HG02610 (cell line): ENCODE data around the gene HADHA.

Experiments used
- ATAC-seq: cut with Tn5 transposase; IDR thresholded peaks from one replicate; pipeline ENCODE4 v1.9.1; 2021; ENCODE audit warnings: mild to moderate bottlenecking, moderate library complexity; ENCODE audit not compliant: unreplicated experiment

HADHA gene

DNA sequence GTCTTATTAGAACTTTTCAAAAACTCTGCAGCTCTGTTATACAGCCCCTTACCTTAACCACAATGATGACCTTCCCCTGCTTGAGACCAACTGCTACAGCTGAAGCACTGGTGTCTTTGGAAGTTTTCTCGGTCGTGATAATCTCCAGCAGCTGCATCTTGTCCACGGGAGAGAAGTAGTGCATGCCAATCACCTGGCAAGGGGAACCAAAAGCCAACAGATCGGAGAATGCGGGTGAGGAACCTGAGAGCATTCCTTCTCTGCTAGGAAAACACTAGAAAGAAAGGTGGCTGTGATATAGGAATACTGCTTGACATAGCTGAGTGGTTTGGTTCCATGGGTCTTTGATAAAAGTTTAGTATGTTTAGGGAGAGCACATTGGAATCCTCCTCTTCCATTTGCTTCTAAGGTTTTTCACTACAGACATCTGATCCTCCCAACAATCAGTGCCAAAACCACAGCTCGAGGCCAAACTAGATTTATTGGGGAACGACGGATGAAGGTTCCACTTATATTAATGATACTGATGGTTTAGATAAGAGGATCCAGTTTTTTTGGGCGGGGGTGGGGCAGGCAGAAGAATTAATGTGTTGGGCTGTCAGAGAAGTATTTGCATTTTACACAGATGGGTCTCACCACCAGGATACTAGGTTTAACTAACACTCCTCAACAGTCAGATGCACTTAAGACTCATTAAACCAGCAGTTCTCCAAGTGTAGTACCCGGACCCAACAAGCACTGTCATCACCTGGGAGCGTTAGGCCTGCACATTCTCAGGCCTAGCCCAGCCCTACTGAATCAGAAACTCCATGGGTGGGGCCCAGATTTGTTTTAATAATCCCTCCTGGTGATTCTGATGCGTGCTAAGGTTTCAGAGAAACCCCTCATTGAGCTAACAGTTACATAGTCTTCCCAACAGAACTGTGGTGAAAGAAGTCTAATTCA lies 49.1 kb downstream of the HADHA start:
- no peak for ATAC-seq

DNA sequence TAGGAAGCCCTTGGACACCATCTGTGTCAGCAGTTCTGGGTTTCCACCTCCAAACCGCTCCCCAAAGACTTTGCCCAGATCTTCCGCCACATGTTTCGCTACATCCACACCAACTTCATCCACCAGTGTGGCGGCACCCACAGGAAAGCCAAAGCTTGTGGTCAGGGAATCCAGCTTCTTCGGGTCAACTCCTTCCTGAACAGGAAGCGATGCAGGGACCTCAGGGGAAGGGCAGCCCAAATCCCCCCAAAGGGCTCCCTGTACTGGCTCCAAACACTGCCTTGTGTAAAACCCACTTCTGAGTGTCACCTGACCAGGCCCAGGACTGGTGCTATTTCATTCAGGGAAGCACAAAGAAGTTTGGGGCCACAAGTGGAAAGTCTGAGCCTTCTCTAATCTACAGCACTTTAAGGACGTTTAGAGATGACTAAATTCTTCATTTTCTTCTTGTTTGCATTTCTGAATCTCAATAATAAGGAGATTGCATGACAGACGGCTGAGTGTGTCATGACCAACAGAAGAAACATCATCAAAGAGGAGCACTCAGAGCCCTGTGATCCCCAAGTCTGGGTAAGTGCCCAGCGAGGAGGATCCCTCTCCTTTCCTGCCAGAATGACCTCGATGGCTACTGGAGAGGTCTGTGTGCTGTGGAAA lies 50.7 kb downstream of the HADHA start:
- ATAC-seq = no peak

DNA sequence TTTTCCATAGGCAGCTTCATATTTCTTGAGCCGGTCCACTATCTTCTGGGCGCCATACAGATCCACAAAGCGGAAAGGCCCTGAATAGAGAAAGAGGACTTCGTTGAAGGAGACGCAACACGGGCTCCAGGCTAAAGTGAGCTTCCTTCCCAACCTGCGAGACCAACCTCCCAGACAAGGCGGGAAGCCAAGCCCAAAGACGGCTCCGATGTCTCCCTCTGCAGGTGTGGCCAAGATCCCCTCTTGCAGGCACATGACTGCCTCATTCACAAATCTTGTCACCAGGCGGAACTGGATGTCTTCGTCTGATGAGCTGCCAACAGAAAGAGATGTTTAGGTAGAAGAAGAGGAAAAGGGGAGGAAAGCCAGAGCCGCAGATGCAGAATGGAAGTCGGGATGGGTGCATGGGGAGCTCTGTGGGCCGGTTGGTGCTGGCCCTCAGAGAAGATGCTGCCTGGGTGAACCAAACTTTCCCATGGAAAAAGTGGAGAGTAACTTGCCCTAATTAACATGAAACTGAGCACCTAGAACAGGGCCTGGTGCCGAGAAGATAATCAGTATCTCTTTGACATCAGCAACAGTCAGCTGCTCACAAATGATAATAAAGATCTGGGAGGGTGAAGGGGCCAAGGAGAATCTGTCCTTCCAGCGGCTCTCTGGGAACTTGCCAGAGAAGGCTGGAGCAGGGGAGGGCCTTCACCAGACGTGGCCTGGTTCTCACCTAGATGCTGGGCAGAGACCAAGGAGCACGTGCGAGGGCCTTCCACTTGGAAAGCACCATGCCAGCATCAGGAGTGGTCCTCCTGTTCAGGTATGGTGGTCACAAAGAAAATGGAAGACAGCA lies 52.9 kb downstream of the HADHA start:
- no peak for ATAC-seq

DNA sequence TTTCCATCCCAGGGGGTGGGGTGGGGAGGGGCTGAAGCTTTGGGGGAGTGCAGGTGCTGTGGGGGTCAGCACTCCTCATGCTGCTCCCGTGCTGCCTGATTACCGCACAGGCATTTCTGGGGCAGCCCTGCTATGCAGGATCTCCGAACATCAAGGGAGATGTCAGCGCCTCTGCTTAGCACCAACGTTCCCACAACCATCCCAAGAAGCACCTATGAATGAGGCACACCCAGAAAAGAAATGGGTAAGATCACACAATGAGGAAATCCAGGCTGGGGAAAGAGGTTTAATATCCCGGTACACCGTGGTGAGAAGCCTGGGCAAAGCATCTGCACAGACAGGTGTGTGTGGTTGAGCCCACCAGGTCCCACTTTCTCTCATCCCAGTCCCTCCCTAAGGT lies 54.1 kb downstream of the HADHA start:
- ATAC-seq = no peak

DNA sequence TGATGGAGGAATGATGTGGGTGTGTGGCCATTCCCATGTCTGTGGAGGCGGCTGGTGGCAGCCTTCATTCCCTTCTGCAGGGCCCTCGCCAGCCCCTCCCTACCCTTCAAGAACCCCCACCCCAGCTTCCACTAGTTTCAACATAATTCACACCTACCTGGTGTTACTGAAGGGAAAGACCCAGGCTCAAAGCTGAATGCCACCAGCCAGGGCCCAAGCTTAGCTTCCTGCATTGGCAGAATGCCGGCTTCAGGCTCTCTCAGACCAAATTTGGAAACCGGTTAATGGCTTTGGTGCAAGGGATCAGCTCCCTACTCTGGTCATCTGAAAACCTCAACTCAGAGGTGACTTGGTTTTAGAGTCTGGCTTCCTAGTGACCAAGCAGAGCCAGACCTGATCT lies 54.7 kb downstream of the HADHA start:
- no peak for ATAC-seq

DNA sequence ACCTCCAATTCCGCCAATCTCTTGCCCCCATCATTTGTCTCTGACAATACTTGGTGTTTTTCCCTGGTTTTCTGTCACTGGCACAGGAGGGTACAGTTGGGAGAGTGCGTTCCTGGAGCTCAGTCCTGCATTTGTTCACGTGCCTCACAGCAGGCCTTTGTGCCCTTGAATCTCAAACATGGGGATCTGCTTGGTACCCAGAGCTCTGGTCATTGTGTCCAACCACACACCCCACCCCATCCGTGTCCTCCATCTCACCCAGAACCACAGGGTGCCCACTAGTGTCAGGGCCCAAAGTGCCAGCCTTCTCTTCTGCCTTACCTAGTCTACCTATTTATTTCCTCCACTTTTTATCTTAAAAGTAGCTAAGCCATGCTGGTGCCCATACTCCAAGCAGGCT lies 55.3 kb downstream of the HADHA start:
- no peak for ATAC-seq

DNA sequence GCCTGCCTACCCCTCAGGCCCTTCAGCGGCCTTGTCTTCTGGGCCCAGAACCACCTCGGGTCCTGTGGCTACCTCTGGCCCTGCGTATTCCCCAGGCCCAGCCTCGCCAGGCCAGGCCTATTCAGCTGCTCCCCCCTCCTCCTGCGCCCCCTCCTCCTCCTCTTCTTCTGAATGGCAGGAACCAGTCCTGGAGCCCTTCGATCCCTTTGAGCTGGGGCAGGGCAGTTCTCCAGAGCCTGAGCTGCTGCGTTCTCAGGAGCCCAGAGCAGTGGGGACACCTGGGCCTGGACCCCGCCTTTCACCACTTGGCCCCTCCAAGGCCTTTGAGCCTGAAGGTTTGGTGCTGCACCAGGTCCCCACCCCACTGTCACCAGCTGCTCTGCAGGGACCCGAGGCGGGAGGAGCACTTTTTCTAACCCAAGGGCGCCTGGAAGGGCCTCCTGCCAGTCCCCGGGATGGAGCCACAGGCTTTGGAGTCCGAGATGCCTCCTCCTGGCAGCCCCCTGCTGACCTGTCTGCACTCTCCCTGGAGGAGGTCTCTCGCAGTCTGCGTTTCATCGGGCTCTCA lies 56.8 kb downstream of the HADHA start:
- no peak for ATAC-seq

DNA sequence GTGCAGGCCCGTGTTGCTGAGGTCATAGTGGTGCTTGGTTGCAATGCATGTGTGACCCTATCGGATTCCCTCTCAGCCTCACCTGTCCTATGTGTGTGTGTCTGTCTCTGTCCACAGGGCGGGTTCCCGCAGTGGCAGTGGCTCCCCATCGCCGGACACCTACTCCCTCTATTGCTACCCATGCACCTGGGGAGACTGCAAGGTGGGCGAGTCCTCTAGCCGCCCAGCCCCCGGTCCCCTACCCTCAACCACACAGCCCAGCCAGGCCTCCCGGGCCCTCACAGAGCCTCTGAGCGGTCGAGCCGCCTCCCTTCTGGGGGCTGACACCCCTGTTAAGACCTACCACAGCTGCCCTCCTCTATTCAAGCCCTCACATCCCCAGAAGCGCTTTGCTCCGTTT lies 57.3 kb downstream of the HADHA start:
- ATAC-seq = no peak

DNA sequence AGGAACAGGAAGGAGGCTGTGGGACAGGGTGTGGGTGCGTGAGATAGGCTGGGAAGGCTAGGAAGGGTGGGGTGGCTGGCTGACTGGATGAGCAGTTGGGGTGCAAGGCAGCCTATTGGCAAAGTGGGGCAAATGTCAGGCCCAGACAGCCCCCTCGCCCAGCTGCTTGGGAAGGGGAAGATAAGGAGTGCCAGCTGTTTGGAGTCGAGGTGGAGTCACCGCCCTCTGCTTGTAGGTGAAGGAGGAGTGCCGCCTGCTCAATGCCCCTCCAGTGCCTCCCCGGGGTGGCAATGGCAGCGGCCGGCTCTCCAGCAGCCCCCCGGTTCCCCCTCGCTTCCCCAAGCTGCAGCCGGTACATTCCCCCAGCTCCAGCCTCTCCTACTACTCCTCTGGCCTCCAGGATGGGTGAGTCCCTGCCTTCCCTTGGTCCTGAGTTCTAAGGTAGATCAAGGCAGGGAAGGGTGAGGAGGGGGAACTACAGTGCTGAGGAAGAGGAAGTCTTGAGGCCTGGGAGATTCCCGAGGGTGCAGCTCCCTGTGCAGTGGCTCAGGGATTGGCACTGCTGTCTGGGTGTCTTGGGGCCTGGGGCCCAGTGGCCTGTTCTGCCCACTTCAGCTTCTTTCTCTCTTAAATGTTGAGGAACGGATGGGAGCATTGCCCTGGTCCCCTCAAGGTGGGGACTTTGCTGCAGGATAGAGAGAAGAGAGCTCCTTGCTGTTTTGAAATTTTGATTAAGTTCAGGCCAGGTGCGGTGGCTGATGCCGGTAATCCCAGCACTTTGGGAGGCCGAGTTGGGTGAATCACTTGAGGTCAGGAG lies 58.3 kb downstream of the HADHA start:
- no peak for ATAC-seq

DNA sequence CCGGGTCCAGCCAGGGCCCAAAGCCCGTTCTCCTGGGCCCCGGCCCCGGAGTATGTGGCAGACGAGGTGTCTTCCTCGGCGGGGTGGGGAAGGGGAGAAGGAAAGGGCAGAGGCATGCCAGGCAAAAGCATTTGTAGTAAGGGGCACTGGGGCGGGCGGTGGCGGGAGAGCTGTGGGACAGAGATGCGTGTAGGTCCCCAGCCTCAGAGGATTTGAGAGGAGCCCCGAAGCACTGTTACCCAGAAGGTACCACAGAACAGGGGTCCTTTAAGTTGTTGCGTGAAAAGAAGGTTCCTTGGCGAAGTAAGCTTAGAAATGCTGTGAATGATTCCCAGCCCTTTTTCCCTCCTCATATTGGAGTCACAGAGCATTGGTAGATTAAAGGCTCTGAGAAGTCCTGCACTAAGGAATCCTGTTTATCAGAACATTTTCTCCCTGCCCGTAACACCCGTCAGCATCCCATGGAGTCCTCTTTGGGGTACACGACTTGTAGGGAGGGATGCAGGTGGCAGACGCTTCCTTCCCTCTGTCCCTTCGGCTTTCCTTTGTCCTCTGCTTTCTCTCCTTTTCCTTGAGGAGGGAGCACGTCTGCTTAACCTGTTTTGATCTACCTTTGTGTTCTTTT lies 59.0 kb downstream of the HADHA start:
- ATAC-seq = no peak

DNA sequence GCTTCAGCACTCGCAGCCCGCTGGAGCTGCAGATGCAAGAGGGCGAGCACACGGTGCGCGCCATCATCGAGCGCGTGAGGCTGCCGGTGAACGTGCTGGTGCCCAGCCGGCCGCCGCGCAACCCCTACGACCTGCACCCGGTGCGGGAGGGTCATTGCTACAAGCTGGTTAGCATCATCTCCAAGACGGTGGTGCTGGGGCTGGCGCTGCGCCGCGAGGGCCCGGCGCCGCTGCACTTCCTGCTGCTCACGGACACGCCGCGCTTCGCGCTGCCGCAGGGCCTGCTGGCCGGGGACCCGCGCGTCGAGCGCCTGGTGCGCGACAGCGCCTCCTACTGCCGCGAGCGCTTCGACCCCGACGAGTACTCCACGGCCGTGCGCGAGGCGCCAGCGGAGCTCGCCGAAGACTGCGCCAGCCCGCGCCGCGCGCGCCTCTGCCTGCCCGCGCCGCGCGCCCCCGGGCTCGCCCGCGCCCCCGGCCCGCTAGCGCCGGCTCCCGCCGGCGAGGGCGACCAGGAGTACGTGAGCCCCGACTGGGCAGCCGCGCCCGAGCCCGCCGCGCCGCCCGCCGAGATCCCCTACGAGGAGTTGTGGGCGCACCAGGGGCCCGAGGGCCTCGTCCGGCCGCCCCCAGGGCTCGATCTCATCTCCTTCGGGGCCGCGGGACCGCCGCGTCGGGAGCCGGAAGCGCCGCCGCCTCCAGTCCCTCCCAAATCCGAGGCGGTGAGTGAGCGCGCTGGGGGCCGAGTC lies 59.7 kb downstream of the HADHA start:
- peak; percentile 73 for ATAC-seq

DNA sequence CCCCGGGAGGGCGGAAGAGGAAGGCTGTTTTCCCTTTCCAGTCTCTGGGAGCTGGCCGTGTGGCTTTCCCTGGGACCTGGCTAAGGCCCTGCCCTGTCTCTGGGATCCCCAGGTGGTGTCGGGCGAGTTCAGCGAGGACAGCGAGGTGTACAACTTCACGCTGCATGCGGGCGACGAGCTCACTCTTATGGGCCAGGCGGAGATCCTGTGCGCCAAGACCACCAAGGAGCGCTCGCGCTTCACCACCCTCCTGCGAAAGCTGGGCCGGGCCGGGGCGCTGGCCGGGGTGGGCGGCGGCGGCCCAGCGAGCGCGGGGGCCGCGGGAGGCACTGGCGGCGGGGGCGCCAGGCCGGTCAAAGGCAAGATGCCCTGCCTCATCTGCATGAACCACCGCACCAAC lies 60.3 kb downstream of the HADHA start:
- ATAC-seq = no peak

DNA sequence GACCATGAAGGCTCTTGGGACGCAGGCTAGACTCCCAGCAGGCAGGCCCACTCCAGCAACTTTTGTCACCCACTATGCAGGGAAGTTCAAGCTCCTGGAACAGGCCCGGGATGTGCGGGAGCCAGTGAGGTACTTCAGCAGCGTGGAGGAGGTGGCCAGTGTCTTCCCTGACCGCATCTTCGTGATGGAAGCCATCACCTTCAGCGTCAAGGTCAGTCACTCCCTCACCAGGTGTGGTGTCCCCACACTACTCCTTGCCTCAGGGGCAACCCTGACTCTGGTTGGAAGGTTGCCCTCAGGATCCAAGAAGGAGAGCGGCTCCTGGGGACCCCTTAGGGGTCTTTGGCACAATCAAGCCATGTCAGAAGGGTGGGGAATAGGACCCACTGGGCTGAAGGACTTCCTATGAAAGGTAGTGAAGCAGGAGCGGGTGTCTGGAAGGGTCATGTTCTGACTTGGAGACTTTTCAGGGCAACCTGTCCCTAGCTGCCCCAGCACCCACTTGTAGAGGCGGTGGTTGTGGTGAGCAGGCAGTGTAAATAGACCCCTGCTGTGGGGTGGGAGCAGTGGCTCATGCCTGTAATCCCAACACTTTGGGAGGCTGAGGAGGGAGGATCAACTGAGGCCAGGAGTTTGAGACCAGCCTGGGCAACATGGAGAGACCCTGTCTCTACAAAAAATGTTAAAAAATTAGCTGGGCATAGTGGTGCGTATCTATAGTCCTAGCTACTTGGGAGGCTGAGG lies 61.4 kb downstream of the HADHA start:
- no peak for ATAC-seq

DNA sequence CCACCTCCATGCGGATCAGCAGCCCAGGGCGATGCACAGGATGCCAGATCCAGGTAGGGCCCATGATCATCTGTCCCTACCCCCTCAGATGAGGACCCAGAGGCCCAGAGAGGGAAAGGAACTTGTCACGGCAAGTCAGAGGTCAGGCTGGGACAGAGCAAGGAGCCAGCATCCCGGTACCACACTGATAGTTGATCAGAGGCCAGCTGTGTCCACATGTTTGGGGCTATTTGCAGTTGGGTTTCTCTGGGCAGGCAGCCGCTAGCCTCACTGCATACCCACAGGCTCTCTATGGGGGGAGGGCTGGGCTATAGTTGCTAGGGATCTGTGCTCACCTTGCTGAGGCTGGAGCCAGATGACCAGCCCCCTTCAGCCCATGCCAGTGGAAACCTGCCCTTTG lies 62.0 kb downstream of the HADHA start:
- no peak for ATAC-seq

DNA sequence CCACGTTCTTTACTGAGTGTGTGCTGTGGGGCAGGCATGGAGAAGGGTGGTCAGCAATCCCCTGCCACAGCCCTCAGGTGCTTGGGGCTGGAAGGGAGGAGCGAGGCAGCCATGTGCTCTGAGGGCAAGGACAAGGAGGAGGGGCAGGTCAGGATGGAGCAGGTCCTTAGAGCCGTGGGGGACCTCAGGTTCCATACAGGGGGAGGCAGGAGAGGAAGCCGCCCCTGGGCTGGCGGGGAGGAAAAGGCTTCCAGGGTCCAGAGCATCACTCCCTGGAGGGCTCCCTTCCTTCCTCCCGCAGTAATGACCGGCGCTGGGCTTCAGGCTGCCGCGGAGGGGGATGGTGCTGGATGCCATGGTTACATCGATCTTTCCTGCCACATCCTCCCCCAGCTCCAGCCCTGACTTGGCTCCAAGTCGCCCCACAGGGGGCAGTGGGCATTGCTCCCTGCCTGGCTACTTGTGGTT lies 65.0 kb downstream of the HADHA start:
- no peak for ATAC-seq

DNA sequence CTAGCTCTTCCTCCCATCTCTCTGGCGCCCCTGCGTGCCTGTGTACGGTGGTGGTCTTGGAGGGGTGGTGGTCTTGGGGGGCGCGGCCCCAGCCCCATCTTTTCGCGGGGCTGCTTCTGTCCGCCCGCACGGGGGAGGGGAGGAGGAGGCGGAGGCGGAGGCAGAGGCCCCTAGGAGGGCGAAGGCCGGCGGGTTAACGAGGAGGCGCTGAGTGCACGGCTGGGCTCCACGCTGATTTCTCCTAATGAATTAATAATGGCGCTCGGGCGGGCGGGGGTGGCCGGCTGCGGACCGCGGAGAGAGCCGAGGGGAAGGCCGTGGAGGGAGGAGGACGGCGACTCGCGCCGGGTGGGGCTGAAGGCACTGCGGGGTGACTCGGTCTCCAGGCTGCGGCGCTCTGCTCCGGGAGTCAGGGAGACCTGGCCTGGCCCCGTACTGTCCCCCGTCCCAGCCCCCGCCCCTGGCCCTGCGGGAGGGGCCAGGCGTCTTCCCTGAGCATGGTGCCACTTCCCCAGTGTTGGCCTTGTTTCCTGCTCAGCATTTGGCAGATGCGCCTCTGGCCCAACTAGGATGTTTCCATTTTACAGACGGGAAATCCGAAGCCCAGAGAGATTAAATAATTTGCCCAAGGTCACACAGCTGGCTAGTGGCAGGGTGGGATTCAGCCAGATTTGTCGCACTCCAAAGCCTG lies 65.5 kb downstream of the HADHA start:
- ATAC-seq = no peak

DNA sequence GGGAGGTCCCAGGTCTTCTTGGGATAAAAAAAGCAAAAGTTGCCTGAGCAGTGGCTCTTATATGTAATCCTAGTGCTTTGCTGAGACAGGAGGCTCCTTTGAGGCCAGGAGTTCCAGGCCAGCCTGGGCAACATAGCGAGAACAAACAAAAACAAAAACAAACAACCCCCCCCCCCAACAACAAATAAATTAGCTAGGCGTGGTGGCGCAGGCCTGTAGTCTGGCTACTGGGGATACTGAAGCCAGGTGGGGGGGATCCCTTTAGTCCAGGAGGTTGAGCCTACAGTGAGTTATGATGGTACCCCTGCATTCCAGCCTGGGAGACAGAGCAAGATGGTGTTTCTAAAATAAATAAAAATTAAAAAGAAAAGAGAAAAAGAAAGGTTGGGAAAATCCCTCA lies 66.2 kb downstream of the HADHA start:
- no peak for ATAC-seq

DNA sequence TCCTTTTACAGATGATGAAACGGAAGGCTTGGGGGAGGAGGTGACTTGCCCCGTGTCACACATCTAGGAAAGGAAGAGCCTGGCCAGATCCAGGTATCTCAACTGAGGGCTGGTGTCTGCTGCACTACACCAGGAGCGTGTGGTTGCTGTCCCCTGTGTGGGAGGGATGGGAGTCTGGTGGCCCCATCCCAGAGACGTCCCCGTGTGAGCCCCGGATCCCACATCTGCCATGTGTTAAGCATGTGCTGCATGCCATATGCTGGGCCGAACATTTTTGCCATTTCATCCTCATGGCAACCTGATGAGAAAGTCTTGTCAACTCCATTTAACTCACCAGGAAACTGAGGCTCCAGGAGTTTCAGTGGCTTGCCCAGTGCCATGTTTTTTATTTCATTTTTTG lies 67.3 kb downstream of the HADHA start:
- no peak for ATAC-seq
